Parathyroid adenoma (tissue), 2 donors: ENCODE data around the gene KLHL26.

Source experiments
- H2AFZ ChIP-seq: fragments of 300-600 bp; sonication (generic); one replicate; pipeline ENCODE4 v1.7.0; 2017; ENCODE audit warnings: antibody characterized with exemption, mild to moderate bottlenecking
- H3K27ac ChIP-seq: fragments of 300-600 bp; sonication (generic); one replicate; pipeline ENCODE4 v1.7.0; 2017
- H3K27me3 ChIP-seq: fragments of 300-600 bp; sonication (generic); one replicate; pipeline ENCODE4 v1.7.0; 2017; ENCODE audit warnings: low read length; ENCODE audit not compliant: control insufficient read depth, insufficient read depth
- H3K36me3 ChIP-seq: fragments of 300-600 bp; sonication (generic); one replicate; pipeline ENCODE4 v1.7.0; 2017; ENCODE audit warnings: low read length; ENCODE audit not compliant: control insufficient read depth, insufficient read depth
- H3K4me1 ChIP-seq: fragments of 300-600 bp; sonication (generic); one replicate; pipeline ENCODE4 v1.7.0; 2017; ENCODE audit warnings: control low read depth
- H3K4me2 ChIP-seq: fragments of 300-600 bp; sonication (generic); one replicate; pipeline ENCODE4 v1.7.0; 2017; ENCODE audit warnings: low read length
- H3K4me3 ChIP-seq: fragments of 300-600 bp; sonication (generic); one replicate; pipeline ENCODE4 v1.7.0; 2017; ENCODE audit warnings: low read depth, low read length
- H3K79me2 ChIP-seq: fragments of 300-600 bp; sonication (generic); one replicate; pipeline ENCODE4 v1.7.0; 2017; ENCODE audit warnings: control low read depth
- H3K9ac ChIP-seq: fragments of 300-600 bp; sonication (generic); one replicate; pipeline ENCODE4 v1.7.0; 2017; ENCODE audit warnings: mild to moderate bottlenecking
- H3K9me3 ChIP-seq: fragments of 300-600 bp; sonication (generic); one replicate; pipeline ENCODE4 v1.7.0; 2017; ENCODE audit warnings: low read length; ENCODE audit not compliant: control insufficient read depth
- CTCF ChIP-seq: fragments of 300-600 bp; sonication (generic); IDR thresholded peaks from one replicate; pipeline ENCODE4 v1.7.0; 2017; ENCODE audit warnings: antibody characterized with exemption, mild to moderate bottlenecking
- donor health status: primary hyperparathyroidism.

Gene KLHL26

GRCh38 chr19:18616023-18616422 lies 20.8 kb upstream of the KLHL26 start:
- peaks cover 6% of the 10 kb centered on the region for H3K27me3 ChIP-seq
- no peak overlapping the region for H3K9ac ChIP-seq
- H3K27ac ChIP-seq, result no peak overlapping the region
- no peak overlapping the region for H2AFZ ChIP-seq
- H3K4me2 ChIP-seq, result no peak overlapping the region
- no peak overlapping the region for H3K4me3 ChIP-seq
- H3K36me3 ChIP-seq, result no peaks in the 10 kb centered on the region
- no peak for TF ChIP-seq CTCF
- peaks cover 10% of the 10 kb centered on the region for H3K4me1 ChIP-seq
- H3K9me3 ChIP-seq, result no peaks in the 10 kb centered on the region
- H3K79me2 ChIP-seq, result no peaks in the 10 kb centered on the region

- Histone ChIP-seq H3K27ac (no peak overlapping the region), H3K9me3 (no peaks in the 10 kb centered on the region), H3K4me2 (no peak overlapping the region), H3K36me3 (no peaks in the 10 kb centered on the region), H3K9ac (no peak overlapping the region), H3K79me2 (no peaks in the 10 kb centered on the region), H3K4me3 (no peak overlapping the region), H2AFZ (no peak overlapping the region), H3K27me3 (peaks cover 3% of the 10 kb centered on the region), H3K4me1 (peaks cover 3% of the 10 kb centered on the region)
- no peak for TF ChIP-seq CTCF
Observed at GRCh38 chr19:18617562-18617961, 19.3 kb upstream of the KLHL26 start.

GRCh38 chr19:18618236-18618635 lies 18.6 kb upstream of the KLHL26 start:
- Histone ChIP-seq H3K4me1 (no peaks in the 10 kb centered on the region), H3K4me2 (no peak overlapping the region), H3K79me2 (no peaks in the 10 kb centered on the region), H3K9ac (no peak overlapping the region), H3K9me3 (no peaks in the 10 kb centered on the region), H3K36me3 (no peaks in the 10 kb centered on the region), H3K4me3 (no peak overlapping the region), H3K27ac (no peak overlapping the region), H2AFZ (no peak overlapping the region), H3K27me3 (peaks cover 3% of the 10 kb centered on the region)
- TF ChIP-seq CTCF, result no peak

- no peak overlapping the region for H3K27ac ChIP-seq
- H3K4me1 ChIP-seq, result no peaks in the 10 kb centered on the region
- H3K4me2 ChIP-seq, result no peak overlapping the region
- TF ChIP-seq CTCF, result no peak
- H3K9ac ChIP-seq, result no peak overlapping the region
- H3K27me3 ChIP-seq, result no peaks in the 10 kb centered on the region
- H3K79me2 ChIP-seq, result no peaks in the 10 kb centered on the region
- no peak overlapping the region for H3K4me3 ChIP-seq
- no peaks in the 10 kb centered on the region for H3K9me3 ChIP-seq
- no peaks in the 10 kb centered on the region for H3K36me3 ChIP-seq
- H2AFZ ChIP-seq, result no peak overlapping the region
Observed at GRCh38 chr19:18620311-18620710, 16.5 kb upstream of the KLHL26 start.

GRCh38 chr19:18620902-18621301 lies 15.9 kb upstream of the KLHL26 start:
- Histone ChIP-seq H3K9me3 (no peaks in the 10 kb centered on the region), H3K27ac (no peak overlapping the region), H3K4me2 (no peak overlapping the region), H2AFZ (no peak overlapping the region), H3K27me3 (no peaks in the 10 kb centered on the region), H3K4me3 (no peak overlapping the region), H3K9ac (no peak overlapping the region), H3K4me1 (no peaks in the 10 kb centered on the region), H3K36me3 (no peaks in the 10 kb centered on the region), H3K79me2 (no peaks in the 10 kb centered on the region)
- no peak for TF ChIP-seq CTCF
